Measurements from ENCODE around the gene CATSPER3.

Gene CATSPER3

DNA sequence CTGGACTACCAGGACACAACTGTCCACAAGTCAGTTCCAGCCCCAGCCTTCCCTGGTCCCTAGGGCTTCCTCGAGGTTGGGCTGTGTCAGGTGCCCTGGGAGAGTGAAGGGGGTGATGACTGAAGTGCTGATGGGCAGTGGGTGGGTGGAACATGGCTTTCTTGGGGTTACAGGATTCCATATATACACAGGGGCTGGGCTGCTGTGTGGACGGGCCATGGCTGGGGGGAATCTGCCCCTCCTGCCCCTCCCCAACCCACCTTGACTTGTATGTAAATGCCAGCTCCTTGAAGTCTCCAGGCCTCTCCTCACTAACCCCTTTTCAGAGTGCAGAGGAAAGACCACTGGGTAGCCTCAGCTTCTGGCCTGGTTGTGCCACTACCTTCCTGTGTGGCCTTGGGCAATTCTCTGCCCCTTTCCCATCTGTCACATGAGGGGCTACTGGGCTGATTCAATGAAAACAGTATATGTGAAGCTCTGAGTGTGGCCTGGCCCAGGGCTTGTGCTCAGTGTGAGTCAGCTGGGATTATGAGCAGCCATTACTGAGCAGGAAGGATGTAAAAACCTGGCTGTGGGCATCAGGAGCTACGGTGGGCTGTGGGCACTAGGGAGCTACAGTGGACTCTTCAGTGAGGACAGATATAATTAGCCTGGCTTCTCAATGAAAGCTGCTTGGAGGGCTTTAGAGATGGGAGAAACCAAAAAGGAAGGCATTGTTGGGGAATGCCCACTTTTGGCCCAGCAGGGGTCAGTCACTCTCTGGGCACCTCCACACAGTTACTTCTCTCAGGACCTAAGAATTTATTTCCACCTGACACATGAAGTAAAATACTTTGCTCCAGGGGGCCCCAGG lies 43.0 kb downstream of the CATSPER3 start:
- DNase-seq (ENCODE audit: low read depth) = no peak

DNA sequence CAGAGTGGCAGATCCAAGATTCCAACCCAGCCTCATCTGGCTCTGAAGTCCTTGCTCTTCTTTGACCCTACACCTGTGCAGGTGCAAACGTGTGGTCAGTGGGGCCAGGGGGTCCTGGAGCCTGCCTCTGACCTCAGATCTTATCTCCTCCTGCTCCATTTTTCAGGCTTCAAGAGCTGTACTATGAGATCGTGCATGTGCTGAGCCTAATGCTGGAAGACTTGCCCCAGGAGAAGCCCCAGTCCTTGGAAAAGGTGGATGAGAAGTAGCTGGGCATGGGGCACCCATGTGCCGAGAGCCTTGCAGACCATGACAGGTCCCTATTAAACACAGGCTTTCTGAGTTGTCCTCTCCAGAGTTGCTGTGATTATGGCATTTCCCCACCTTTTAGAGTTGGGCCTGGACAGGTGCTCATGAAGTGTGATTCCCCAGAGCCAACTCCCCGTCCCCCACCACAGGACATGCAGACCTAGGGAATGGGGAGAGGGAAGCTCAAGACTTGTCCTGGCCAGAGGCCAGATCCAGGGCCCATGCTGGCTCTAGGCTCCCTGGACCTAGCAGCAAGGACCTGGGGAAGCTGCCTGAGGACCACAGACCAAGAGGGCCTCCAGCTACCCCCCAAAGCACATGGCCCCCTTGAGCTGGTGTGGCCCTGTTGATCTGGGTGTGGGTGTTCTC lies 43.8 kb downstream of the CATSPER3 start:
- DNase-seq (ENCODE audit: low read depth) = no peak

DNA sequence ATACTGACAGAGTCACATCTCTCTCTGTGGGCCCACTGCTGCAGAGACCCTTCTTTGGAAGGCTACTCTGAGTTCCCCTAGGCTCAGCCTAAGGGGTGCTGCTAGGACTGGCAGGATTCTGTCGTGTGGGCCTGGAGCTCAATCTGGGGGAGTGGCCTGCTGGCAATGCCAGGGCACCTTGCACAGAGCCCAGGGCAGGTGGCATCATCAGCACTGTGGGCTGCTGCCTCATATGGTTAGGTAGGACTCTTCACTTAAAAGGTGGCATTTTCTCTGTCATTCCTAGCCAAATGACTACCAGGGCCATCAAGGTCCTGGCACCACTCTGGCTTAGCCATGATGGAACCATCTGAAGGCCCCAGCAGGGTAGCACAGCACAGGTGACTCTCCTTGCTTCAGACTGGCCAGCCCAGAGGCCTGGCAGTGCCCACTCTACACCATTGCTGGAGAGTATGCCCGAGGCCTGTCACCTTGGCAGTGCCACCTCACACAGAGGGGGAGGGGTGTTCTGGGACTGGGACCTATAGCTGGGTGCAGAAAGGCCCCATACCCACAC lies 44.4 kb downstream of the CATSPER3 start:
- no peak for DNase-seq (ENCODE audit: low read depth)

DNA sequence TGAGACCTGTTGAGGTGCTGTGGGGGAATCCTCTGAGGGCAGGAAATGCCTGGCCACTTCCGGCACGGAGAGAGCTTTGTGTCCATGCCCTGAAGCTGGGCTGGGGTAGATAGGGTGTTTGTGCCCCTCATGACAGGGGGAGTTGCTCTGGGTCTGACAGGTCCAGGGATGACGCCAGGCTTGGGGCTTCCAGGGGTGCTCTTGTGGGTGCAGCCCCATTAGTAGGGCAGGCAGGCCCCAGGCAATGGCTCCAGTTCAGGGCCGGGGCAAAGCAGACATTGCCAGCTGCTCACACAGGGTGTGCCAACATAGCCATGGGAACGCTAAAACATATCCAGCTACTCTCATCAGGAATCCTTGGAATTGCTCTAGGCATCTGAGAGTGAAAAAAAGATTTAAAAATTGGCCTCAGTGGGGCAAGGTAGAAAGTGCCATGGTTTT lies 45.3 kb downstream of the CATSPER3 start:
- no peak for DNase-seq (ENCODE audit: low read depth)

DNA sequence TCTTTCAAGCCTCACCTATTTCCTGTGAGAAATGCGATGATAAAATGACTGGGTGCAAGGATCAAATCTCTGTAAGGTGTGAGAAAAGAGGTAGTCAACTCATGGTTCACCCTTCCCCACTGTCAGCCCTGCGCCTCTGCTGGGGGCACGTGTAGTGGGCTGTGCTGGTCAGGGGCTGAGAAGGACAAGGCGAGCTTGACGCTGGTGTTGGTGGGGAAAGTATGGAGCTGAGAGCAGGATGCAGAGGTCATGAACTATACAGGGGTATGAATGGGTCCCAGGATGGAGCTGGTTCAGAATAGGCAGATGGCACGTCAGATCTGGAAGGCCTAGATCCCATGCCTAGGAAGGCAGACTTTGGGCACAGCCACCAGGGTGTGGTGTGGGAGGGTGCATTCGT lies 45.7 kb downstream of the CATSPER3 start:
- no peak for DNase-seq (ENCODE audit: low read depth)

DNA sequence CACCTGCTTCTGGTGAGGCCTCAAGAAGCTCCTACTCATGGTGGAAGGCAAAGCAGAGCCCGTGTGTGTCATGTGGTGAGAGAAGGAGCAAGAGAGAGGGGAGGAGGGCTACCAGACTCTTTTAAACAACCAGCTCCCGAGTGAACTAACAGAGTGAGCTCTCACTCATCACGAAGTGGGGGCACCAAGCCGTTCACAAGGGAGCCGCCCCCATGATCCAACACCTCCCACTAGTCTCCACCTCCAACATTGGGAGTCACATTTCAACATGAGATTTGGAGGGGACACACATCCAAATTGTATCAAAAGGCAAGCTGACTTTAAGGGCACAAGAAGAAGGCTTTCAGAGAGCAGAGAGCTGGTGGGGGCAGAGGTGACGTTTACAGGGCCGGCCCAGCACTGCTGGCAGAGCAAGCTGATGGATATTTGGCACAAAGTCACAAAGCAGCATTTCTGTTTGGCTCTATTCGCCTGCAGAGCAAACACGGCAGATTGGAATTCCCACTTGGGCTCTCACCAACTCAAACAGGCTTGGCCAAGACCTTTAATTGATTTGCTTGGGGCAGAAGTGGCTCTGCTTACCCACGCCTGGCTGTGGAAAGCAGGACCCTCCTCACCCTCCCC lies 46.4 kb downstream of the CATSPER3 start:
- DNase-seq (ENCODE audit: low read depth) = no peak

DNA sequence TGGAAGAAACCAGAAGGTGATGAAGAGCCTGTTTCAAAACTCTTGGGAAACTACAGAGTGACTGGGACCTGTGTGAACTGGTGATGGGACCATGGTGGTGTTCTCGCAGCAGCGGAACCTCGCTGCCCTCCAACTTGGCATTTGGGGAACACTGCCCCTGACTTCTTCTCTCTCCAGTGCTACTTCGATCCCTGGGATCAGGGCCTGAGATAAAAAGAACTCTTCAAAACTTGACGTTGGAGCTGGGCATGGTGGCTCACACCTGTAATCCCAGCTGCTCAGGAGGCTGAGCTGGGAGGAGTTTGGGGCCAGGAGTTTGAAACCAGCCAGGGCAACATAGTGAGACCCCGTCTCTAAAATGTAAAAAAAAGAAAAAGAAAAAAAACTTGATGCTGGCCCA lies 48.2 kb downstream of the CATSPER3 start:
- DNase-seq (ENCODE audit: low read depth) = no peak

DNA sequence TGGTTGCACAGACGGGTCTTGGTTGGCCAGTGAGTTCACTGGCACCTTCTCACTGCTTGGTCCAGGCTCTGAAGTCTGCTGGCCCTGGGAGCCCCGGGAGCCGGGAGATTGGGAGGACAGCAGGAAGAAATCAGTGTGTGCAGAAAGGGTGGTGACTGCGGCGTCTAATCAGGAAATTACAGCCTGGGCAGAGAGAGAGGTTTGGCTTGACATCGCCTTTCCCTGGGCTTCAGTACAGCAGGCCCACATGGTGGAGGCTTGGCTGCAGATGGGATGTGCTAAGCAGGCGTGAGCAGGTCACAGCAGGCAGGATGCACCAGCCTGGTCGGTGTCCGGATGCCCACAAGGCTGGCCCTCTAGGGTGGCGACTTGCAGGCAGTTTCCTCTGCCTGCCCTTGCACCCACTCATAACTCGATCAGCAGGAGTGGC lies 49.2 kb downstream of the CATSPER3 start:
- no peak for DNase-seq (ENCODE audit: low read depth)

DNA sequence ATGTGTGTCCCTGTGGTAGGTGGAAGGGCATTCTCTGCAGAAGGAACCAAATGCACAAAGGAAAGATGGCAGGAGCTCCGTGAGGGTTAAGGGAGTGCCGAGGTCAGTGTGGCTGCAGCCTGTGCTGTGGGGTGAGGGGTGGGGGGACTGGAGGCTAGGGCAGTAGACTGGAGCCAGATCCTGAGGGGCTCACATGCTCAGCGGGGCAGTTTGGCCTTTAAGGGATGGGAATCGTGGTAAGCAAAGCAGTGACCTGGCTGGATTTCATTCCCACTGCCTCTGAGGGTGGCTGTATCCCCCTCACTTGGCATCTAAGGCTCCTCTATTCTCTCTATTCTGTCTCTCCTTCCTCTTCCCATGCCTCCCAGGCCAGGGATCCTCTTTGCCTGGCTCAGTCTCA lies 50.8 kb downstream of the CATSPER3 start:
- DNase-seq (ENCODE audit: low read depth) = no peak

DNA sequence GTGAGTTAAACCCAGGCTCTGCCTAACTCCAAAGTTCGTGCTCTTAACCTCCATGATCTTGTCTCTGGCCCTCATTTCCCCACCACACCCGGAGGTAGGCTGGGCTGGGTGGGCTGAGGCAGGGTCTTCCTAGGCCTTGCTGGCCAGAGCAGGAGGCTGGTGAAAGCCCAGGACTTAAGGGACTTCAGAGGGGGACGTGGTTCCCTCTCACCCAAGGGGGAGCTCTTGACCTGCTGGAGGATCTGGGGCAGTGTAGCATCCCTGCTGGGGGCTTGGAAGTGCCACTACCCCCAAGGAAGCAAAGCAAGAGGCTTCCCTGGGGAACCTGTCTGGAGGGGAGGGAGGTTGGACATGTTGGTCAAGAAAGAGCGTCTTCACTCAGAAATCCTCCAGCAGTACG lies 51.6 kb downstream of the CATSPER3 start:
- DNase-seq (ENCODE audit: low read depth) = no peak

DNA sequence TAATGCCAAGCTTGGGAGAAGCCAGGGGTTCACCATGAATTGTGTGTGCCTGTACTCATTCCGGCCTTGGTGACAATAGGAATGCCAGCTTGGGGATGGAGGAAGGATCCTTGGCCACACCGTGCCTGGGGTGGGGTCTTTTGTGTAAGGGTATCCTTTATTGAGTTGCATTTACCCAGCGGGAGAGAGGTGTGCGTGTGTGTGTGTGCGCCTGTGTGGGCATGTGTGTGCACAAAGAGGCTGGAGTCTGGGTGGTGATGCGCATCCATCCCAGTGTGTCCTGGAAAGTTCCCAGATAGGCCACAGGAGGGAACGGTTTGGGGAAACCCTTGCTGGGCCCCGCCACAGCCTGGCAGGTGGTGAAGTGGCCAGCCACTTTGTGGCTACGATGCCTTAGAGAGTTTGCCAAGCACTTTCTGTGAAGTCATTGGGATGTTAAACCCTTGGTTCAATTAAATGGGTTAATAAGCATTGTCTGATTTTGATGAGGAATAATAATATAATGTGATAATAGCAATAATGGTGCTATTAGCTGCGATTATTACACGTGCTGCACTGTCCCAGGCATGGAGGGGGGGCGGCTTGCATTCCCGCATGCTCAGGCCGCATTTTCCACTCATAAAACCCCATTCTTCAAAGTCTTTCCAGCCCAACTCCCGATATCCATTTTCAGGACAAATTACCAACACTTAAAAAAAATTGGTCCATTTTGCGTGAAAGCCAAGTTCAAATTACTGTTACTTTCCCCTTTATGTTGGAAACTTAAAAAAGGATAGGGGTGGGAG lies 52.6 kb downstream of the CATSPER3 start:
- DNase-seq (ENCODE audit: low read depth) = no peak

DNA sequence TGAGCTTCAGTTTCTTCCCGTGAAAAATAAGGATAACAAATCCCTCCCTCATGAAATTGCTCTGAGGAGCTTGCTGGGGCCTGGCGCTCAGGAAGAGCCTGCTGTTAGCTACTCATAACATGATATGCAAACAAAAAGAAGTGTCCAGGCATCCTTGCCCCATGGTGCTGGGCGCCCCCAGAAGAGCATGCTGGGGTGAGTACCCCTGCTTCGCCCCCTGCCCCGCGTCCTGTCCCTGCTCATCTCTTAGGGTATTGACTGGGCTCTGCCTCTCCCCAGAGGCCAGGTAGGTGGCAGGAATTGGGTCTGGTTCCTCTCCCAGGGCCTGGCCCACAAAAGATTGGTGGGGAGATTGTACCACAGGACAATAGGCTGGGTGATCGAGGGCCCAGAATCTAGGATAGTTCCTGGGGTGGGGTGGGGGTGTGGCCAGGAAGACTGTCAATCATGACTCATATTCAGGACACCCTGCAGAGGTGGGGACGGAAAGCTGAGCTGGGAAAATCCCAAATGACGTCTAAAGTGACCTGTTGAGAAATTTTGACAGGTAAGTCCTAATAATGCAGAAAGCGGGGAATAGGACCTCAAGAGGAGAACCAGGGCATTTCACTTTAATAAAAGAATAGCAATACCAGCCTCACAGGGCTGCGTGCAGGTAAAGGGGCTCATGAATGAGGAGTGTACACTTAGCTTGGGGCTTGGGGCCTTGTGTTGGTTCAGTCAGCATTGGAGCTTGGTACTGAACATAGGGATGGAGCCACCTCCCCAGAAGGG lies 57.4 kb downstream of the CATSPER3 start:
- no peak for DNase-seq (ENCODE audit: low read depth)

DNA sequence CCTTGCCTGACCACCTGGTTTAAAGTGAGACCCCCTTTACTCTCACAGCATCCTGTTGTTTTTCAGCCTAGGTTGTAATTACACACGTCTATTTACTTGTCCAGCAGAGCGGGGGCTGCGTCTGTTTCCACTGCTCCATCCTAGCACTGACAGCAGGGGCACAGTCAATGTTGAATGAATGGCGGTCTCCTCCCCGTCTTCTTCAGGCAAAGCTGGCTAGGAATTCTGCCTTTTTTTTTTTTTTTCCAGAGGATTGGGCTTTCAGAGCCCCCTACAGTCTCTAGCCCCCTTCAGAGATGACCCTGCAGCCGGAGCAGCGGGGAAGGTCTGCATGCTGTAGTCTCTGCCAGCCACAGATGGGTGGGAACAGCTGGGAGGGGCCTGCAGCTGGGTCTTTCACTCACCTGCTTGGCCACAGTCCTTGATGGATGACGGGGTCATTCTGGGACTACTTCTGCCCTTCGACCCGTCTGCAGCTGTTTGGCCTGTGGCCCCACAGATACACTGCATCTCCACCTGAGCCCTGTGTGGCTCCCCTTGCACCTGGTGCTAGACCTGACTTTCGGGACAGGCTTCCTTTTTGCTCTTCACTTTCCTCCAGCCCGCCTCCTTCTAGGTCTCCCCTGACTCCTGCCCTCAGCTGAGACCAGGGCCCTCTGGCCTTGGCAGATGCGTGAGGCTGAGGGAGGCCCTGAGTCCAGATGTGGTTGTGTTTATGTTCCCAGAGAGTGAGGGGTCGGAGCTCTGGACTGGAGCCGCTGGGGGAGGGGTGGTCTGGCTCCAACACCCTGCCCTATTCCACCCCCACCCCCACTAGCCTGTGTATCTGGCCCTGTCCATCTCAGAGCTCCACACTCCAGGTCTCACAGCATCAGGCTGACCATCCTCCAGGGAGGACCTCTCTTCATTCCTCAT lies 58.3 kb downstream of the CATSPER3 start:
- DNase-seq (ENCODE audit: low read depth) = no peak

DNA sequence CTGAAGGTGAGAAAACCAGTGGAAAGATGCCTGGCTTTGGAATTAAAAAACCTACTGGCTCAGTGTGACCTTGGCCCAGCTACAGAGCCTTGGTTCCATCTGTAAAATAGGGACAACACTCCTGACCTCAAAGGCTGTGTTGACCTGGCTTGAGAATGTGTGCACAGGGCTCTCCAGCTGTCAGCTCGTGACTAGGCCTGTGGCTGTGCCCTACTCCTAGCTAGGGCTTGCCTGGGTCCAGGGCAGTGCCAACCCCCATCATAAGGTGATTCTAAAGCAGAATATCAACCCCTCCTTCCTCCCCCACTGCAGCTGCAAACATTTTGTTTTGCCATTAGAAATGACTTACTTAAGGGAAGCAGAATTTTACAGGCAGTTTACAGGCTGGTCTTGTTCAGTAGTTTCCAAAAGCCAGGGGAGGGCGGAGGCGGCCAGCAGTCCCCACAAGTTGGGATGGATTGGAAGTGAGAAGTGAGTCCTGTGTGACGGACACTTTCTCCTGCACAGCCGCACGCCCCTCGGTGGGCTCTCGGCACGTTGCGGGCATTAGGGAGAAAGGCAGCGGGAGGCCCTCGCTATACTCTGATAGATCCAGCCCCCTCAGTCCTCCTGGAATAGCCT lies 59.0 kb downstream of the CATSPER3 start:
- DNase-seq (ENCODE audit: low read depth) = no peak

DNA sequence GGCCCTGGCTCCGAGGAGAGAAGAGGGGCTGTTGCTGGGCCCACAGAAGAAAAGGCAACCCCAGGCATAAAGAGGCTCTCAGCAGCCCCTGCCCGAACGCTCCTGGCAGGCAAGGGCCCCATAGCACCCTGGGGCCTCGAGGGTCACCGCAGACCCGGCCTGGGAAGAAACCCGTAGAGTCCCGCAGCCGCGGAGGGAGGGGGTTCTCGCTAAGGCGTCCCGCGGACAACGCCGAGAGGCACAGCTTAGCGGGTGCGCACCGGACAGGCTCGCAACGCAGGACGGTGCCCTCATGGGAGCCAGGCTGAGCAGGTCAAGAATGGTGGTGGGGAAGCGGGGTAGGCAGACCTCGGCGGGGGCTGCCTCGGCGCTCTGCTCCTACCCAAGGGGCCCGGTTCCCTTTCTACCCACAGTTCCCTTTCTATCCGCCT lies 59.6 kb downstream of the CATSPER3 start:
- no peak for DNase-seq (ENCODE audit: low read depth)

DNA sequence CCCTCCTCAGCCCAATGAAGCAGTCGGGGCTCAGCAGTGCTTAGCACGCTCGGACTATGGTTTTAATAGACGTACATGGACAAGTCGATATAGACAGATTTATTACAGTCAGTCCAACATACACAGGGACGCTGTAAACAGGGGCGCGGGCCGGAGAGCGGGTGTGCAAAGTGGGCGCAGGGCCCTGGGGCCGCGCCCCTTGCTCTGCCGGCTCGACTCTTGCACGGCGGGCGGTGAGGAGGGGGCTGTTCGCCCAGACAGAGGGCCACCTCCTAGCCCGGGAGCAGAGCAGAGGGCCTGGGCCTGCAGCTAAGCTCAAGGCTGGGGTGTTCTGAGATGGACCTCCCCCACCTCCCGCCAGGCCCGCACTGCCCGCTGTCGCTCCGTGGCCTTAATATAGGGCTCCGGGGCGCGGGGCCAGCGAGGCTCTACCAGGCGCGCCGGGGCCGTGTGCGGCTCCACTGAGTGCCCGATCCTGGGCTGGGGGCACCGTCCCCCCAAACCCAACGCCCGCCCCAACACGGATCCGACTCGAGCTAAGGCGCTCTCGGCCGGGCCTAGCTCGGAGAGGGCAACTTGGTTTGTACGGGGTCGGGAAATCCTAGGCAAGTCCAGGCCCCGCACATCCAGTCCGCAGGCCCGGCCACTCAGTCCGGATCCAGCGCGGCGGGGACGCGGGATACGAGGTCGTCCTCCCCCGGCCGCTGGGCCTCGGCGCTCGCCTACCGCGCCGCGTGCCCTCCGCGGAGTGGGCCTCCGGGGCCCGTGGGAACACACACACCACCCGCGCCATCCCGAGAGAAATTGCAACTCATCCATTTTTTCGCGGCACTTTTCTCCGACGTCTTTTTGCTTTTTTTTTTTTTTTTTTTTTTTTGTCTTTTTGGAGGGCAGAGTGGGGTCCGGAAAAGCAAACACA lies 60.2 kb downstream of the CATSPER3 start:
- no peak for DNase-seq (ENCODE audit: low read depth)

DNA sequence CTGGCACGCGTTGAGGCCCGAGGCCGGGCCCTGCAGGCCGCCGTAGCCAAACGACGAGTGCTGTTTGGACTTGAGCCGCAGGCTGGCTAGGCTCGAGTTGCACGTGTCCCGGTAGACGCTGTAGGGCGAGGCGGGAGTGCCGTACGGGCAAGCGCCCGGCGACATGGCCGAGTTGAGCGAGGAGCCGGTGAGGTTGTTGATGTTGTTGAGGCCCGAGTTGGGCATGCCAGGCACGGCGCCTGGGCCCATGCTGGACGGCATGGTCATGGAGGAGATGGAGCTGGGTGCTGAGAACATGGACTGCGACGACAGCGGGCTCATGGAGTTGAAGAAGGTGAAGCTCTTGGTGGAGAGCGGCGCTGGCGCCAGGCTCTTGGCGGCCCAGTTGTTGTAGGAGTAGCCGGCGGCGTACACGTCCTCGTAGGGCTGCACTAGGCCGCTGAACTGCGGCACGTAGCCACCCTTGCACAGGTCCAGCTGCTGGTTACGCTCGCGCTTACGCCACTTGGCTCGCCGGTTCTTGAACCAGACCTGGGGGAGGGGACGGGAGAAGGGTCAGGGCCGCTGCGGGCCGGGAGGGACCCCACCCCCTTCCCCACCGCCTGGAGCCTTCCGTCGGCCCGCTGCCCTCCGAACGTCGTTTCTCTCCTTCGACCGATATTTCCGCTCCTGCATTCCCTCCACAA lies 61.2 kb downstream of the CATSPER3 start:
- DNase-seq (ENCODE audit: low read depth) = no peak
